NK-92 treated with Interleukin-12 subunit alpha and Interleukin-12 subunit beta, amount 100 ng/mL, for 24 hours (cell line): Measurements from ENCODE around the gene TDRD9.

Experiments
- DNase-seq: peaks from one replicate; lab custom pipeline; 2025; lab: John Stamatoyannopoulos, UW

Gene TDRD9

DNA sequence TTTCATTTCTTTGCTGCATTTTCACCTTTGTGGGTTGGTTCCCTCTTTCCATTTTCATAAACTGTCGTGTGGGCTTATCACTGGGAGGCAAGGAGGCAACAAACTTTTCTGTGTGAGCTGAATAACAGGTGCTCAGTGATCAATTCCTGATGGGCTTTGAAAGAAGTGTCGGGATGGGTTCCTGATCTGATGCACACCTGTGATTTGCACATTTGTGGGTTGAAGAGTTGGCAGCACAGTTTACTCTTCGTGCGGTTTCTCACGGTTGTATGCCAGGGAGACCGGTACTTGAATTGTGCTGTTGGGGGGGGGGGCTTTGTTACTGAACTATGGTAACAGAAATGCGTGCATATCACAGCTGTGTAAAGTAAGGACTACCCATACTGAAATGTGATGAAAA lies 141.3 kb downstream of the TDRD9 start:
- DNase-seq, result no peak

GRCh38 chr14:104072586-104072985 lies 144.3 kb downstream of the TDRD9 start:
- no peak for DNase-seq

DNA sequence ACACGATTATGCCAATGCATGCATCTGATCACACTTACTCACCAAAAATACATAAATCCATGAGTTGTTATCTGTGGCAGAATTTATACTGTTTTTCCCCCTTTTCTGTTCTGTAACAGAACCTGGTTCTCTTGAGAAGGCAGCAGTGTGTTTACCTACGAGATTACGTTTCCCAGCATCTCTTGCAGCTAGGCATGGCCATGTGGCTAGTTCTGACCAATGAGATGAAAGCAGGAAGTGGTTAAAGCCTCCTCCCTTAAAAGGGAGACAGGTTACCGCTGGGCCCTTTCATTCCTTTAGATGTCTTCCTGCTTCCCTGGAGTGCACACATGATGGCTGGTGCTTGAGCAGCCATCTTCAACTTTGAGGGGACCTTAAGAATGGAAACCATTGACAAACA lies 145.5 kb downstream of the TDRD9 start:
- no peak for DNase-seq

DNA sequence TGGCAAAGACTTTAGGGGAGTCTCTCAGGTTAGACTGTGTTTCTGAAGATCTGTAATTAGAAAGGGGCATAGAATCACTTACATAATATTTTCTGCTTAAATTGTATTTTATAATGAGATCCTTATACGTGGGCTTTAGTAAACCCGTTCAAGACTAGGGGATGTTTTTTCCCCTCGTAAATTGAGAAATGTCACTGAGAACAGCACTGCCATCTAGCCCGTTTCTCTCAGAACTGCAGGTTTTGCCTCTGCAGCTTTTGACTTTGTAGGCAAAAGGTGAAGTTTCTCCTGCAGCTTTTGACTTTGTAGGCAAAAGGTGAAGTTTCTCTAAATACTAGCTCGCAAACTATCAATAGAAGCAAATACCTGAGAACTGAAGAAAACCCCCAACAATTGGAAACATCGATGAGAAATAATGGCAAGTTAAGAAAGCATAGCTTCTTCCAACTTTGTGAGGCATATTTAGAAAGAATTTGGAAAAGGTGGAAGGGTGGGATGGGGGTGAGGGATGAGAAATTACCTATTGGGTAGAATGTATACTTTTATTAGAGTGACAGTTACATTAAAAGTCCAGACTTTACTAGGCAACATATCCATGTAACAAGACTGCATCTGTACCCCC lies 147.4 kb downstream of the TDRD9 start:
- no peak for DNase-seq

DNA sequence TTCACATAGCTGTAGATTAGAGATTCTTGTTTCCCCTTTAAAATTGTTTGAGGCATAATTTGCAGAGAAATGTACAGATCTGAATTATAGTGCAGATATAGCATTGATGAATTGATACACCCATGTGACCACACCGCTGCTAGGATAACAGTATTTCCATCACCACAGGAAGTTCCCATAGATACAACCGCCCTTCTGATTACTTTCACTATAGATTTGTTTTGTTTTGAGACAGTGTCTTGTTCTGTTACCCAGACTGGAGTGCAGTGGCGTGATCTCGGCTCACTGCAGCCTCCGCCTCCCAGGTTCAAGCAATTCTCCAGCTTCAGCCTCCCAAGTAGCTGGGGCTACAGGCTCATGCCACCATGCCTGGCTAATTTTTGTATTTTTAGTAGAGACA lies 148.5 kb downstream of the TDRD9 start:
- no peak for DNase-seq

DNA sequence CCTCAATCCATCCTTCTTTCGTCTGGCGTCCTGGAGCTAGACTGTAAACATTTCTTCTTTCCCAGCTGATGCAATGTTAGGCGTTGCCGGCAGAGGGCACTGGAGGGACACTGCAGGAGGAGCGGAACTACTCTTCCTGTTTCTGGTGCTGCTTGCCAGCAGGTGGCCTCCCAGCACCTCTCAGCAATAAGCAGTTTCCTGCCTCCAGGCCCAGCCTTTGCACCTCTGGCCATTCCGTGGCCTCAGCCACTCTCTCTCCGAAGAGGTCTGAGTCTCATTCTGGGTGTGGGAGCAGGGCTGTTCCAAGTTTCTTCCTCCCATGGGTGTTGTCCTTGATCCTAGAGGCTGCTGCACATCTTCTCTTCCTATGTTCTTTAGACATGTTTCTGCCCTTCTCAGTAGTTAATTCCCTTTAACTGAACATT lies 149.8 kb downstream of the TDRD9 start:
- peak; percentile 66 for DNase-seq

GRCh38 chr14:104080376-104081260 lies 152.4 kb downstream of the TDRD9 start:
- DNase-seq, result no peak

- DNase-seq, result no peak
Measured at GRCh38 chr14:104081261-104081835, 153.1 kb downstream of the TDRD9 start.

DNA sequence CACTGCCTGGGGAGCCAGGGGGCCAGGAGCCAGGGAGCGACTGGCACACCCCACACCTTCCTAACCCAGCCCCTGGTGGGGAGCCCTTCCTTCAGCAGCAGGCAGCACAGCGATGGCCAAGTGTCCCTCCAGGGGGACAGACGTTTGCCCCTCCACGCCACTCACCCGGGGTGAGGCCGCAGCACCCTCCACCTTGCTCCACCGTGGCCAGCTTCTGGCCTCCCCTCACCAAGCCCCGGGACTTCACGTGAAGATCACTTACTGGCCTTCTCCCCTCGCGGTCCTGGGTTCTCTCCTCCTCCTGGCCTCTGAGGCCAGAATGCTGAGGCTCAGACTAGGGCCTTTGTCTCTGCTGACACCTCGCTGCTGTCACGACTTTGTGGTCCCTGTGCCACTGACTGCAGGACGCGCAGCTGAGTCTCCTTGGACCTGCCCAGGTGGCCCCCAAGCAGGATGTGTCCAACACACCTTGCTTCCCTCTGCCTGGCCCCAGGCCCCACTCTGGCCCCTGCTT lies 153.8 kb downstream of the TDRD9 start:
- DNase-seq, result no peak

DNA sequence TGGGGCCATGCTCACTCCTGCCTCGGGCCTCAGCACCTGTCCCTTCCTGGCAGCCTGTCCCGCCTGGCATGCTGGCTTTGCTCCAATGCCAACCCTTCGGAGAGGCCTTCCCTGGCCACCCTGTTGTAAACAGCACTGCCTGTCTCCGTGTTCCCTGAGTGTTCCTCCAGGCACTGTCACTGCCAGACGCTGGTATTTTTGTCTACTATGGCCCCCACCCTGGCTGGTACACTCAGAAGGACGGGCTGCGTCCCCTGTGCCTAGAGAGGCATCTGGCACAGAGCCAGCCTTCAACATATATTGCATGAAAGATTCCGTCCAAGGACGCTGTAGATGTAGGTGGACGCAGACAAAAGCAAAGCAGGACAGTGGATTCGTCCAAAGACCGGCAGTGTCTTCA lies 154.6 kb downstream of the TDRD9 start:
- no peak for DNase-seq

DNA sequence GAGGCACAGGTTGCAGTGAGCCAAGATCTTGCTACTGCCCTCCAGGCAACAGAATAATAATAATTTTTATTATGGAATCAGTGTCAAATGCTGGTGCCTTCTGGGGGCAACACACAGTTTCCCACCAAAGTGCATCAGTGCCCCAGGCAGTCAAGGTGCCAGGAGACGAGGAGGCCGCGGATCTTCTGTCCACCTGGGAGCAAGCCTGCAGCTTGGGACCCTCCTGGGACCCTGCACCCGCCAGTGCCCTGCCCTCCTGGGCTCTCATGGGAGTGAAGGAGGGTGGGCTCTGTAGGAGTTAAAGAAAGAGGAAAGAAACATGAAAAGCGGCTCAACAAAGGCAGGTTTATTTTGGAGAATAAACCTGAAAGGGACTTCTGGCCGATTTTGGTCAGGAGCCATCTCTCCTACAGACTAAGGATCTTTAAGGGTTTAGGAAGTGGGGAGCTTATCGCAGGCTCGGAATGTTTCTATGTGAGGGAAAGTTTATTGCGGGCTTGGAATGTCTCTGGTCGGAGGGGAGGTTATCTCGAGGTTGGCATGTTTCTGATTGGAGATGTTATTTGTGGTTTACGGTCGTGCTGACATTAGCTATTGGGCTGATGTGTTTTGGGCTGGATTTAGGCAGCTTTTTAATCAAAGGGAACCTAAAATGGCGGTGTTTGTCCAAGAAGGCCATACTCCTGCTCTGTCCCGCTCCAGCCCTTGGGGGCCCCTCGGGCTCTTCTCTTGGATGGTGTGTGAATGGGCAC lies 156.2 kb downstream of the TDRD9 start:
- no peak for DNase-seq

GRCh38 chr14:104085032-104085888 lies 157.0 kb downstream of the TDRD9 start, which contains the start of gene ASPG:
Gene ASPG, plus strand, starts transcription at chr14:104085700. Its CDS starts 71 bp downstream, at chr14:104085771.
- no peak for DNase-seq

DNA sequence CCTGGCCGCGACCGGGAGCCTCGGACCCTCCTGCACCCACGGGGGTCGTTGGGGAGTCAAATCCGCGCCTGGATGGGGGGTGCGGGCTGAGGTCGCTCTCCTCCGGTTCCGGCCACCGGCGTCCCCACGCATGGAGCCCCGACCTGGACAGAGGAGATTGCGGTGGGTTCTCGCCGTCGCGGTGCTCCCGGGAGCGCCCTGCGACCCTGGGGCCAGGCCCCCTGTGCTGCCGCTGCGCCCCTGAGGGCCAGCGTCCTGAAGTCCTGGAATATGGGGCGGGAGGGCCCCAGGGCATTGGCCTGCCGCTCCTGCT lies 157.6 kb downstream of the TDRD9 start:
- no peak for DNase-seq

DNA sequence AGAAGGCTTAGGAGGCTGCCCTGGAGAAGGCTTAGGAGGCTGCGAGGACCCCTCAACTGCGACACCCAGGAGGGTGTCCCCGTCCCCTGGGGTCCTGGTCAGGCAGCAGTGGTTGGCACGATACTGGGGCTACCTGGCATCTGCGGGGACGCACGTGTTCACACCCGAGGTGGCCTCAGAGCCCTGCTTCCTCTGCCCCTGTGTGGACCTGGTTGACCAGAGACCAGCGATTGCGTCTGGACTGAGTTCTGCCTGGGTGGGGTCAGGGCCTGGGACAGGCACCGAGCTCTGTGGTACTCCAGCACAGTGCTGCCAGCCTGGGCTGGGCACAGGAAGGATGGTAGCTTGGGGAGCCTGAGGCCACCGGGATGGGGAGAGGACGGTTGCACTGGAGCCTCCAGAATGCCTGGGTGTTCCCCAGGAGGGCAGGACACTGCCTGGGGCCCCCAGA lies 158.0 kb downstream of the TDRD9 start:
- DNase-seq, result no peak

DNA sequence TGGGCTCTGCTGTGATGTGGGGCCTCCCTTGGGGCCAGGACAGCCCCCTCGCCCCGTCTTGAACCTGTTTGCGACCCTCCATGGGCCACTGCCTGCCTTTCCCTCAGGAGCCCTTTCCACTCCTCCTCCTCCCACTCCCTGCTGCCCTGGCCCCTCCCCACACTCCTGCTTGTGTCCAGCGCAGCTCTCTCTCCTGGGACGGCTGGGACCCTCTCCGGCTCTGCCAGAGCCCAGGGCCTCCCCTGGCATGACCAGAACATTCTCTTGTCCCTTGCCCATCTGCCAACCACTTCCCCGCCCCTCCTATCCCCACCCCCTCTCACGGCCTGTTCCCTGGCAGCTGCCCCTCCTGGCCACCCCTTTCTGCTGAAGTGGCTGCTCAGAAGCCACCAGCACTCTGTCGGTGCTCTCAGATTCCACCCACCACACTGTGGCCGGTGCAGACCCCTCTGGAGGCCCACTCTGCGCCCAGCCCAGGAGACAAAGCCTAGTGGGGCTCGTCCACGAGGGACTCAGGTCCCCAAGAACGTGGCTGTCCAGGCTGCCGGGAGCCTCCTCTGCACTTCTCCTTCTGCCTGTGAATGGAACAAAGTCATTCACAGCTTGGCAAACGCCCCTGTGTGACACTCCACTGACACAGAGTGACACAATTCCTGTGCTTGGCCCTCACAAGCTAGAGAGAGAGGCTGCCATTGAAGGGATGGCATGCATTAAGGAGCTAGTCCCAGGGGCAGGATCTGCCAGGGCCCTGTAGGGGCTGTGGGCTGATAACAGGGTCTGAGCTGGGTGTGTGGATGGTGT lies 158.6 kb downstream of the TDRD9 start:
- no peak for DNase-seq

DNA sequence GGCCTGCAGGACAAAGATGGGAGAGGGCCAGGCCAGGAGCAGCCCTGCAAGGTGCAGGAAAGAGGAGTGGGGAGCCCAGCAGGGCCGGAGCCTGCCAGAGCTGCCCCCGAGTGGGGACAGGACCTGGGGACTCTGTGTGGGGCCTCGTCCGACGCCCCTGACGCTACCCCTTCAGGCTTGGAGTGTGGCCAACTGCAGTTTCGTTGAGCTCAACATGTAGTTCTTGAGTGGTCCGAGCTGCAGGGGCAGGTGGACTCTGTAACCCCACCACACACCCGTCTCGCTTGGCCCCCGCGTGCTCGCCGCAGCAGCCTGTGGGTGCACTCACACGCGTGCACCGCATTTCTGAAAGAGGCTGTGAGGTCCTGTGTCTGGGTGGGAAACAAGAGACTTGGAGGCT lies 159.2 kb downstream of the TDRD9 start:
- no peak for DNase-seq

DNA sequence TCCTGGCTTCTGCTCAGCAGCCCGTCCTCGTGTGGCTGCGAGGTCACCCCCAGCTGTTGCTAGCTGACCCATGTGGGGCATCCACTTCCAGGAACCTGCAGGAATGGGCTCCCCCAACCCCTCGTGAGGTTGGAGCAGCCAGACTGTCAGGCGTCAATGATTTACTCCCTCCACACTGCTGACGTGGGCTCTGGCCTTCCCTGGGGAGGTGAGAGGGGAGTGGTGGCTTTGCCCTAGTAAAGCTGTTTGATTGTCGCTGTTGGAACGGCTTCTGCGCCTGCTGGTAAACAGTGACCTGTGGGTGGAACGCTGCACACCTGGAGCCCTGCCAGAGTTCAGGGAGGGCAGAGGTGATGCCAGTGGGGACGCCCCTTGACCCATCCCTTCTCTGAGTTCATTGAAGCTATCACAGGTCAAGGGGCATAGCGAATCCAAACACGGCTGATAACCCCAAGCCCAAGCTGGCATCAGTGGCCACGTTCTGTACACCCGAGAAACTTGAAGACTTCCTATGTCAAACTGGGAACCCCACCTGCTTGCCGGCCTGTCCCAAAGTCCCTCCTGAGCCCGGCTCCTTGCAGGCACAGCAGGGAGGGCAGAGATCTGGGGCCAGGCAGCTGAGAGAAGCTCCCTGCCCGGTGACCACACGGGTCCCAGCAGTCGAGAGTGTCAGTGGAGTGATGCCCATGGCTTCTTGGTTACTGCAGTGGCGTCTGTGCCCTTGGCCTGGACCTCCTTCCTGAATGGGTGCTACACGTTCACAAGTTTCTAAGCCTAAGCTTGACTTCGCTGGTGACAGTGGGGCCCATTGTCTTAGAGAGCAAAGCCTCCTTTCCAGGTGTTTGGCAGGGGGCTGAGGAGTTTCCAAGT lies 160.0 kb downstream of the TDRD9 start:
- DNase-seq, result no peak

- no peak for DNase-seq
Measured at GRCh38 chr14:104090071-104090748, 162.0 kb downstream of the TDRD9 start.
